ENCODE measurements around the gene AP2B1.
"Not testable (repeated sequence)": the region's sequence is repeated elsewhere in the genome, so short reads cannot be mapped to it uniquely, and the experiment has no call there.

AP2B1 gene

DNA sequence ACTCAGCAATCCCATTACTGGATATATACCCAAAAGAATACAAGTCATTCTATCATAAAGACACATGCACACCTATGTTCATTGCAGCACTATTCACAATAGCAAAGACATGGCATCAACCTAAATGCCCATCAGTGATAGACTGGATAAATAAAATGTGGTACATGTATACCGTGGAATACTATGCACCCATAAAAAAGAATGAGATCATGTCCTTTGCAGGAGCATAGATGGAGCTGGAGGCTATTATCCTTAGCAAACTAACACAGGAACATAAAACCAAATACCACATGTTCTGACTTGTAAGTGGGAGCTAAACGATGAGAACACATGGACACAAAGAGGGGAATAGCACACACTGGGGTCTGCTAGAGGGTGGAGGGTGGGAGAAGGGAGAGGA is 116.2 kb downstream of the AP2B1 start:
- not testable (repeated sequence) for DNase-seq

- DNase-seq, result no peak
Observed at GRCh38 chr17:35705230-35705629, 118.1 kb downstream of the AP2B1 start.

DNA sequence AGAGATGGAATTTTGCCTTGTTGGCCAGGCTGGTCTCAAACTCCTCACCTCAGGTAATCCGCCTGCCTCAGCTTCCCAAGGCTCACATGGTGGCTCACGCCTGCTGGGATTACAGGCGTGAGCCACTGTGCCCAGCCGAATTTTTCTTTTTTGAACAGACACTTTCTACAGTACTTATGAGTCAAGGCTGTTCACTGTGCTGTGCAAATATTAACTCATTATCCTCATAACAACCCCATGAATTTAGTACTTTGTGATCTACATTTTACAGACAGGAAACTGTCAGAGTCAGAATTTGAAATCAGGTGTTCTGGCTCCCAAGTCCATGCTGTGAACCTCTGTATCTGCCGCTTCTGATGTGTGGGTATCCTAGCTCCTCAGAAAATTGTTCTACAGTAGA is 118.6 kb downstream of the AP2B1 start:
- no peak for DNase-seq

DNA sequence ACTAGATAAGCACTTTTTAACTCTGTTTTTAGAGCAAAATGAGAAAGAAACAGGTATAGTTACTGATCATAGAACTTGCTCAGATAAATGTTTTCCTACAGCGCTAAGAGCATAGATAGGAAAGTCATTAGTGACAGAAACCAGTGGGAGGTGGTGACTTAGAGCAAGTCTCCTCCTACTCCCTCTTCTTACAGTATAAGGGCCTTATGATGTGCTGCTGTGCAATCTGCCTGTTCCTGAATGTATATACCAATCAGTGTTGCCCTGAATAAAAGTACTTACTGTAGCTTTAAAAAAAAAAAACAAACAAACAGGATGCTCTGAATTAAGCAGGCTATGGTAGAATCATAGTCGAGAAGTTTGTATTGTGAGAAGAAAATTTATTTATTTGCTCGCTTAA is 121.0 kb downstream of the AP2B1 start:
- peak; percentile 35 for DNase-seq

DNA sequence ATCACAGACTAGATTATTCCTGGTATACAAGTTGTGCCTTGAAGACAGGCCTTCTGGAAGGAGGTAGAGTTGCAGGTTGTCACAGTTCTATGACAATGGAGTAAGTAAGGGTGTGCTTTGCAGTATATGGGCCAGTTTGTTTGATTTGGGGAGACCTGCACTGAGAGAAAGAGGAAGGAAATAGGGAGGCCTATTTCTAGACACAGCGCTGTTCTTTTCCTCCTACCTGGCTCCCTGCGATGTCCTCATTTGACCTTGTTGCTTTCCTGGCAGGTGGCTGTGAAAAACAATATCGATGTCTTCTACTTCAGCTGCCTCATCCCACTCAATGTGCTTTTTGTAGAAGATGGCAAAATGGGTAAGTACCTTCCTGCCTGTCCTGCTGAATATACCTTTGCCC is 121.8 kb downstream of the AP2B1 start:
- no peak for DNase-seq

DNA sequence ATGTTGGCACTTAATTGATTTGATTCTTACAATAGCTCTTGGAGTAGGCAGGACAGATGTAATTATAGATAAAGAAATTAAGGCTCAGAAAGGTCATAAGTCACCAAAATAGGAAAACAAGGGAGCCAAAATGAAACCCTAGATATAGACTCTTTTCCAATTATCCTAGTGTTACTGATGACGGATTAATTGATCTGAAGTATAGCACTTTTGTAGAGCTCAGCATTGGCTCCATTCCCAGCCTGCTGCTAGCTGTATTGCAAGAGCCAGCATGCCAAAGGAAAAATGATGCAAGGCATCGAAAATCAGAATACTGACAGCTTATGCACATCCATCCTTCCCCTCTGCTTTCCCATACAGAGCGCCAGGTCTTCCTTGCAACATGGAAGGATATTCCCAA is 122.8 kb downstream of the AP2B1 start:
- DNase-seq, result no peak

- no peak for DNase-seq
Observed at GRCh38 chr17:35710950-35711349, 123.8 kb downstream of the AP2B1 start.

DNA sequence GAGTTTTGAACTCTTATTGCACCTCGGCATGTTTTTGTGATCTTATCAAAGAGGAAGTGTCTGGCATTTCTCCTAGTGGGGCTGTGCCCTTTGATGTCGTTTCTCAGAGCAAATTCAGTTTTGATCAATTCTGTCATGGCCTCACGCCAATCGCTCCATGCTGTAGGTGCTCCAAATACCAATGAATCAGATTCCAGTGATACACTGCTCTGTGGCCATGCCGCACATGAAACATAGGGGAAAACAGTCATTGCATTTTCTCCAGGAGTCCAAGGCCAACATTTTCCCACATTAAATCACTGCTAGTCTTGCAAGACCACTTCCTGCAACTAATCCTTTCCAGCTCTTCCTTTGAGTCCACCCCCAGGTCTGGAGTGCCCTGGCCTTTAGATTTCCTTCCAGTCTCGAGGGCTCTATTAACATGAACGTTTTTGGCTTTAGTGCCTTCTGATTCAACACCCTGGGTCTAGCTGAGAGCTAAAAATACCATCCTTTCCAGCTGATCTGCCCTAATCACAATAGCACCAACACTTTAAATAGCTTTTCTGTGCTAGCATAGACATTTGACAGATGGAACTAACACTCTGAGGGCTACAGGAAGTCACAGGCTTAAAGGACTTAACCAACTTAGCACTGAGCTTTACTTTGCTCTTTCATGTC is 126.1 kb downstream of the AP2B1 start:
- DNase-seq, result no peak

- DNase-seq, result no peak
Observed at GRCh38 chr17:35714988-35715387, 127.9 kb downstream of the AP2B1 start.

- no peak for DNase-seq
Observed at GRCh38 chr17:35715416-35715815, 128.3 kb downstream of the AP2B1 start.

- DNase-seq, result no peak
Observed at GRCh38 chr17:35716173-35716572, 129.1 kb downstream of the AP2B1 start.

- no peak for DNase-seq
Observed at GRCh38 chr17:35716897-35717465, 129.9 kb downstream of the AP2B1 start.

DNA sequence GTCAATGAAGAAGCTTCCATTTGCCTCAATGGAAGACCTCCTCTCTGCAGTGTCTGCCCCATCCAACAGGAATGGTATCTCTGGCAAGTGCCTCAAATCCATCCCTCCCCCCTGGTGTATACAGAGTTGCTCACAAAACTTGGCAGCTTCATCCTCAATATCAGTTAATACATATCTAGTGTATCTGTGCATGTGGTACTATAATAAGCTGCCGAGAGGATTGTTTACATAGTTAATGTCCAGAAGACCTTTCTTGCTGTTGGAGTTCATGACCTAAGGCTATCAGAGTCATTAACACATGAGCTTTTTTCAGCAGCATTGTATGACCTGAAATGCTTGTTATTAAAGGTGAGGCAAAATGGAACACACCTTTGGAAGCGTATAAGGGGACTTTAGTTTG is 130.4 kb downstream of the AP2B1 start:
- DNase-seq, result no peak

DNA sequence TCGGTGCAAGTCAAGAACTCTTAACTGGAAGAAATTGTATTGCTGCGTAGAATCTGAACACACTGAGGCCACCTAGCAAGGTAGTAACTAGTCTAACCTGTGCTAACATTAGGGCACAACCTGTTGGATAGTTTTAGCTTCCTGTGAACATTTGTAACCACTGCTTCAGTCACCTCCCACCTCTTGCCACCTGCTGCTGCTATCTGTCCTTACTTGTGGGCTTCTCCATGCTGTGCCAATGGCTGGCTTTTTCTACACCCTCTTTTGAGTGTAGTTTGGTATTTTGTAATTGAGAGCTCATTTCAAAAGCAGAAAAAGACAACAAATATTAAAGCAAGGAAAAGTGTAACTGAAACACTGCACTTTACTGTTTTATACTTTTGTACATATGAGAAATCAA is 136.6 kb downstream of the AP2B1 start:
- no peak for DNase-seq

DNA sequence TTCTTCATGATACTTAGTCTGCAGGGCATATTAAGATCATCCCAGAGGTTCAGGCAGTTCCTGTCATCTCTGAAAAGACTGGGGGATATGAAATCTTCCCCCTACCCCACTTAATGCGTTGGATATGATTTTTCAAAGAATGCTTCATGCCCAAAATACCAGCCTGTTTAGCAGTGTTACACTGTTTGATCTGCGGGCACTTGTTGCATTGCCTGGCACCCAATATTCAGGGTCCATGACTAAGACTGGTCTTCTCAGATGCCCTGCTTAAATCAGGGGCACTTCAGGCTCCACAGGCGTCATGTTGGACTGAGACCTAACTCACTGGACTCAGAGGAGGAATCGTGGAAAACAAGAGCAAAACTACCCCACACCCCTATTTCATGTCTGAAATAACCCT is 137.9 kb downstream of the AP2B1 start:
- no peak for DNase-seq

- DNase-seq, result no peak
Observed at GRCh38 chr17:35725802-35726126, 138.6 kb downstream of the AP2B1 start.

DNA sequence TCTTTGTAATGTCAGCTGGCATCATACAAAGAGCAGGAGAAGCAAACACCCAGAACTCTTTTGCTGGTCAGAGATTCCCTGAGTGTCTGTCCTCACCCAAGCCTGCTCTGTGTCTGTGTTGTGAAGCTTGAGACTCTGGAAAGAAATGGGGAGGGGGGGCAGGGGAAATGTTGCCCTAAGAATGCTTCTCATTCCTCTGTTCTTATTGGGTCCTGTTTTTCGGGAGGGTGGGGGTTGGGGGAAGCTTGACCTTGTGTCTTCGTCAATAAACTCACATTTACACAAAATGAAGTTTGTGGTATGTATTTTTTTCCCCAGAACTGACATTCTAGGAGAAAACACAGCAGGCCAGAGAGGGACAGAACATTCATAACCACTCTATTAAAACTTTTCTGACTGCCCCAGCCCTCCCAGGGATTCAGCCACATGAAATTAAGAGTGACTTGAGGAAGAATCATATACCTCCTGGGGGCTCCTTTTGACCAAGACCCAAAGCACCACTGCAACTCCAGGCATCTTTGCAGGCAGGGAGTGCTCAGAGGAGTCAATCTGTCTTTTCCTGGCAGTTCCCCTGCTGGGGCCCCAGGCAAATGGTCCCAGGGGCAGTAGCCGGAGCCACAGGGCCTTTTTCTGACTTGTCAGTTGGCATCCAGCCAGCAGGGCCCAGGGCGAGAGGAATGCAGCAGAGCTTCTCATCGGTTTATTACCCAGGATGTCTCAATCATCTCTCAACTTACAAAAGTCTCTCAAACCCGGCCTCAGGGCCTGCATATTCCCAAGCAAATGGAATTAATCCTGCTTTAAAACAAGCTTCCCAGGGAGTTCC is 139.2 kb downstream of the AP2B1 start:
- no peak for DNase-seq

GRCh38 chr17:35726953-35727460 is 139.9 kb downstream of the AP2B1 start:
- DNase-seq, result no peak

DNA sequence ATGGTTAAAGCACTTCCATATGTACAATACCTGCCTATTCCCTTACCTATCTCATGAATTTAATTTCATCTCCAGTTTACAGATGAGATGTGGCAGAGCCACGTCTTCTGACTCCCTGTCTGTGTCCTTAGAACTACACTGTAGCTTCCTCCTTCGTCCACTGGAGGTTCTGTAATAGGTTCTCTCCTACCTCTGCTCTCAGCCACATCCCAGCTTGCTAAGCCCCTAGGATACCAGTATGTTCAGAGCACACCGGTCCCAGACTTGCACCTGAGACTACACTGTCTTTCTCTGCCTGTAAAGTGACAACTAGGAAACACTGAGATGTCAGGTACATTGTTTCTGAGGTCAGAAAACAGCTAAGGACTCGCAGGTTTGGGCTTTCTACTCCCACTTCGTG is 140.5 kb downstream of the AP2B1 start:
- DNase-seq, result no peak

- no peak for DNase-seq
Observed at GRCh38 chr17:35728551-35728950, 141.4 kb downstream of the AP2B1 start.

DNA sequence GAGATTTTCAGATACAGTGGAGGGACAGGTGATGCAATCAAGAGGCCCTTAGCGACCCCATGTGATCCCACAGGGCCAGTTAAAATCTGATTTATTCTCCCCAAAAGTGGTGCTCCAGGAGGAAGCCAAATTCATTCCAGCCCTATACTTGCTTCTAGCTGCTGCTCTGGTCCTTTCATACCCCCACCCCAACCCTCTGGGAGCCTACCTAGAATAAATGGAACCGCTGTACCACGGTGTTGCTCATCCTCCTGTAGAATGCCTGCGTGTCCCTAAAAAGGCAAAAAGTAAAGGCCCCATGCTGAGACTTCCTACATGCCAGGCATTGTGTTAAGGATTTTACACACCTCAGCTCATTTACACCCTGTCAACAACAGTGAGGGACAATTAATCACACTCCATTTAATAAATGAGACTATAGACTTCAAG is 142.3 kb downstream of the AP2B1 start:
- no peak for DNase-seq

DNA sequence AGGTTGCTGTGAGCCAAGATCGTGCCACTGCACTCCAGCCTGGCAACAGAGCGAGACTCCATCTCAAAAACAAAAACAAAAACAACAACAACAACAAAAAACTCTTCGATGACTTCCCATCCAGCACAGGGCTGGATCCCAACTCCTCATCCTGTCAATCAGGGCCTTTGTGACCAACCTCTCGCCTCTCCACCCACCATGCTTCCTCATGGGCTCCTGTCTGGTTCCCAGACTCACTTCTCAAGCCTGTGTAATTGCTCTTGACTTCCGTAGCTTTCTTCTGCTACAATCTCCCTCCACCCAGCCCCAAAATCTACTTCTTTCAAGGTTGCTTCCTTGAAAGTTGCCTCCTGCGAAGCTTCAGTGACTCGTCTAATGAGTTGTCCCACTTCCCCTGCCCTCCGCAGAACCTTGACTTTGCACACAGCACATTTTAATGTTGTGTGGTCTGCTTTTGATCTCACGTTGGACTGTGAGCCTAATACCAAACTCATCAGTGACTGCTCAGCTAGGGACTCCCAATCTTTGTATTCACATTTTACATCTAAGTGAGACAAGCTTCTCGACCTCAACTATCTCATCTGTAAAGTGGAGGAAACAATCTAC is 143.4 kb downstream of the AP2B1 start:
- DNase-seq, result no peak

DNA sequence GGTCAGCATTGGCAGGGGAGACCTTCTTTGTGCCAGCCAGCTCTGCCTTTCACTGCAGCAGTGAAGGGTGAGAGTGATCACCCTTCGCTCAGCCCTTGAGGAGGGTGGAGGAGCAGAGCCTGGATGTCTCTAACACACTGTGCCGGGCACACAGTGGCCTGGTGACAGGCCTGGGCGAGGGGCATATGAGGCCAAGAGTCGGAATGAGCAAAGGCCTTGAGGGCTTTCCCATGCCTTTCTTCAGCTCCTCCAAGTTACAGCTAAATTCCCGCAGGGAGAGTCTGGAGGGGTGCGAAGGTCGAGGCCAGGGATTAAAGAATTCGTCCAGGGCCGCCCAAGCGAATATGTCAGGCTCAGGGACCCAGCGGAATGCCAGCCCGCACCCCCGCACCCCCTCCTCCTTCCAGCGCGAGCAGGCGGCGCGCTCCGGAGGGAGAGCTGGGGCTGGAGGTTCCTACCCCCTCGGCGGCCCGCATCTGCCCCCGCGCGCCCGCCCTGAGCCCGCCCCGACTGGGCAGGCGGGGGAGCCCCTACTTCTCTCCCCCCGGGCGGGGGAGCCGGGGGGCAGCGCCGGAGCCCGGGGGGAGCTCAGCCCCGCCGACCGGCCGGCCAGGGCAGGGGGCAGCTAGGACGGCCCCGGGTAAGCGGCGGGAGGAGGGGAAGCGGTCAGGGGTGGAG is 144.3 kb downstream of the AP2B1 start, which contains the start of gene RASL10B:
Gene RASL10B (plus strand): TSS at position 401 of the 678 bp plus-strand sequence. CDS start 3,546 bp downstream, outside the sequence.
- DNase-seq, result no peak

All from inflammatory macrophage treated with lipopolysaccharide for 4 hours (primary cell).